IPS-18a (cell line): ENCODE measurements around the gene NEB.

Source experiments
- H3K27ac ChIP-seq: one replicate; pipeline ENCODE4 v1.5.1; 2013; ENCODE audit warnings: low read length
- H3K27me3 ChIP-seq: one replicate; pipeline ENCODE4 v1.6.1; 2013; ENCODE audit warnings: mild to moderate bottlenecking, low read length; ENCODE audit not compliant: control insufficient read depth, insufficient read depth
- H3K36me3 ChIP-seq: one replicate; pipeline ENCODE4 v1.6.1; 2013; ENCODE audit warnings: low read depth, low read length; ENCODE audit not compliant: control insufficient read depth
- H3K4me1 ChIP-seq: one replicate; pipeline ENCODE4 v1.6.1; 2013; ENCODE audit warnings: low read depth, low read length; ENCODE audit not compliant: control insufficient read depth
- H3K4me3 ChIP-seq: one replicate; pipeline ENCODE4 v1.5.1; 2013; ENCODE audit warnings: low read length
- H3K9ac ChIP-seq: one replicate; pipeline ENCODE4 v1.6.1; 2013; ENCODE audit warnings: mild to moderate bottlenecking, low read length, moderate library complexity
- H3K9me3 ChIP-seq: one replicate; pipeline ENCODE4 v1.6.1; 2013; ENCODE audit warnings: low read depth, low read length; ENCODE audit not compliant: control insufficient read depth

The NEB gene

DNA sequence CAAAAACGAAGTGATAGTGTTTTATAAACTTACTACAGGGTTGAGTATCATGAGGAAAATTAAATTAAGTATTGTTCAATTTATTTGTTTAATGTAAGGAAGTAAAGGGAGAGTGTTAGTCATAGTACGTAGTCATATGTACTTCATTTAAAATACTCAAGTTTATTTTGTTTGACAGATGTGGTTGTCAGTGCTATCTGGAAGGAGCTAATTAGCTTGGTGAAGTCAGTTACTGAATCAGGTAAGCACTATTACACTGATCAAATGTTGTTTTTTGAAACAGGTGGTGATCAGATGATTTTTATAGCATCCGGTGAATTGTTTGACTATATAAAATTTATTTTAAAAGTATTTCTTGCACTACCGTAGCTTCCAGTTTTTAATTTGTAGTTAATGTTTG, 295.8 kb downstream of the NEB start:
- Histone ChIP-seq H3K9ac (no peak overlapping the region), H3K36me3 (peaks cover 89% of the 10 kb centered on the region)

GRCh38 chr2:151437630-151438029, 296.6 kb downstream of the NEB start:
- H3K4me1 ChIP-seq = no peaks in the 10 kb centered on the region
- no peak overlapping the region for H3K4me3 ChIP-seq
- no peaks in the 10 kb centered on the region for H3K27me3 ChIP-seq
- H3K27ac ChIP-seq = no peak overlapping the region
- H3K36me3 ChIP-seq = peaks cover 88% of the 10 kb centered on the region
- no peaks in the 10 kb centered on the region for H3K9me3 ChIP-seq
- H3K9ac ChIP-seq = no peak overlapping the region

More for the DNA sequence above, 295.8 kb downstream of the NEB start:
- H3K4me1 ChIP-seq = no peaks in the 10 kb centered on the region
- H3K27ac ChIP-seq = no peak overlapping the region
- no peaks in the 10 kb centered on the region for H3K9me3 ChIP-seq
- no peak overlapping the region for H3K4me3 ChIP-seq
- no peaks in the 10 kb centered on the region for H3K27me3 ChIP-seq
